ENCODE measurements around the gene POU2AF2. TPM values are rescaled to one million over a fixed set of nuclear protein-coding genes. Genes with fewer than 3 reads are reported as not detected.

Gene POU2AF2
- total RNA-seq, 1 experiment from 2014 or later = not detected

DNA sequence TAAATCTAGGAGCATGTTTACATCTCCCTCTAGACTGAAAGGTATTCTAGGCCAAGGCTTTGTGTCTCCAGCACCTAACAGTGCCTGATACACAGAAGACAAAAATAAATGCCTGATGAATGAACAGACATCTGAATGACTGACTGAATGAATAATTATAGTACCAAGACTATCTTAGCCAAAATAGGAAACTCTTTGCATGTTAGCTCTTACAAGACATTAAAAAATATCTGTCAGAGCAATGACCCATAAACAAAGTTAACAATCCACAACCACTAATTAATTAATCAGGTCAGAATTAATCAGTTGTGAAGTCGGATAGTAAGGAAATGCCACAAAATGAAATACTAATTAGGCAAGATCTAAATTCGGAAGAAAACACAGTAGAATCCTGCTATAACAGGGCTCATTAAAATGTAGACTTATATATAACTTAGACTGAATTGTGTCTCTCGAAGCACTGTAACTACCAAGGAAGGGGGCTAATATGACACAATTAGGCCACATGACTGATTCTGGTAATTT lies 45.5 kb upstream of the POU2AF2 start:
- Histone ChIP-seq H3K4me2 (ENCODE audit: insufficient read depth, insufficient read length, low read length) (no peak overlapping the region), H3K23ac (ENCODE audit: insufficient read length, low read depth, low read length) (no peak overlapping the region), H2AFZ (ENCODE audit: low read length) (no peak overlapping the region), H3K18ac (ENCODE audit: insufficient read length, low read depth, low read length) (no peak overlapping the region), H3K9ac (ENCODE audit: extremely low read depth, insufficient read length, low read length) (no peak overlapping the region), H2BK15ac (ENCODE audit: low read depth, low read length) (no peak overlapping the region), H3K79me1 (ENCODE audit: insufficient read depth, low read depth, low read length, poor library complexity, severe bottlenecking) (no peaks in the 10 kb centered on the region), H2BK120ac (ENCODE audit: low read depth, low read length, poor library complexity, severe bottlenecking) (no peak overlapping the region), H4K5ac (ENCODE audit: insufficient read length, low read depth, low read length) (no peak overlapping the region), H3K27me3 (ENCODE audit: insufficient read depth, low read length) (no peaks in the 10 kb centered on the region), H3K9me3 (ENCODE audit: control insufficient read depth, low read depth, low read length) (no peaks in the 10 kb centered on the region), H3K27ac (ENCODE audit: insufficient read length, low read depth, low read length) (no peak overlapping the region), H2BK12ac (ENCODE audit: insufficient read length, low read depth, low read length) (no peak overlapping the region), H3K4ac (ENCODE audit: low read depth, low read length) (no peak overlapping the region), H2AK5ac (ENCODE audit: insufficient read length, low read length) (no peak overlapping the region), H3K56ac (ENCODE audit: insufficient read length, low read depth, low read length) (no peak overlapping the region), H2BK5ac (ENCODE audit: insufficient read length, low read length) (no peak overlapping the region), H3K14ac (ENCODE audit: insufficient read depth, low read length) (no peak overlapping the region), H3K23me2 (ENCODE audit: insufficient read length, low read depth, low read length, poor library complexity, severe bottlenecking) (no peaks in the 10 kb centered on the region), H4K8ac (replicated peaks; ENCODE audit: insufficient read length, low read depth, low read length) (no peak overlapping the region), H3K79me2 (ENCODE audit: insufficient read depth, low read length) (no peaks in the 10 kb centered on the region), H4K91ac (ENCODE audit: insufficient read length, low read depth, low read length) (no peak overlapping the region), H2BK20ac (ENCODE audit: low read depth, low read length, poor library complexity, severe bottlenecking) (no peak overlapping the region), H4K20me1 (ENCODE audit: control insufficient read depth, insufficient read depth, insufficient read length) (no peaks in the 10 kb centered on the region), H3K4me1 (ENCODE audit: insufficient read depth, low read length) (no peaks in the 10 kb centered on the region), H3T11ph (ENCODE audit: low read length) (no peak overlapping the region)
- no peak overlapping the region for H3K27ac Mint-ChIP-seq
- H3K9me3 Mint-ChIP-seq = no peaks in the 10 kb centered on the region; a peak in 1 of 5 replicates
- H3K36me3 Mint-ChIP-seq (ENCODE audit: insufficient read depth in 1 of 3, low read depth in 3 of 3) = no peaks in the 10 kb centered on the region
- no peak overlapping the region for H3K4me3 Mint-ChIP-seq
- TF ChIP-seq, protein P1, sequence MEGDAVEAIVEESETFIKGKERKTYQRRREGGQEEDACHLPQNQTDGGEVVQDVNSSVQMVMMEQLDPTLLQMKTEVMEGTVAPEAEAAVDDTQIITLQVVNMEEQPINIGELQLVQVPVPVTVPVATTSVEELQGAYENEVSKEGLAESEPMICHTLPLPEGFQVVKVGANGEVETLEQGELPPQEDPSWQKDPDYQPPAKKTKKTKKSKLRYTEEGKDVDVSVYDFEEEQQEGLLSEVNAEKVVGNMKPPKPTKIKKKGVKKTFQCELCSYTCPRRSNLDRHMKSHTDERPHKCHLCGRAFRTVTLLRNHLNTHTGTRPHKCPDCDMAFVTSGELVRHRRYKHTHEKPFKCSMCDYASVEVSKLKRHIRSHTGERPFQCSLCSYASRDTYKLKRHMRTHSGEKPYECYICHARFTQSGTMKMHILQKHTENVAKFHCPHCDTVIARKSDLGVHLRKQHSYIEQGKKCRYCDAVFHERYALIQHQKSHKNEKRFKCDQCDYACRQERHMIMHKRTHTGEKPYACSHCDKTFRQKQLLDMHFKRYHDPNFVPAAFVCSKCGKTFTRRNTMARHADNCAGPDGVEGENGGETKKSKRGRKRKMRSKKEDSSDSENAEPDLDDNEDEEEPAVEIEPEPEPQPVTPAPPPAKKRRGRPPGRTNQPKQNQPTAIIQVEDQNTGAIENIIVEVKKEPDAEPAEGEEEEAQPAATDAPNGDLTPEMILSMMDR (conservative IDR thresholded peaks at IDR 0.05) = no peak
- no peaks in the 10 kb centered on the region for H3K27me3 Mint-ChIP-seq (ENCODE audit: low read depth)
- H3K4me1 Mint-ChIP-seq = 0 out of 4 replicates have a peak, but pooled peaks cover 0 to 2% of the 10 kb centered on the region in 2 experiments
- no peak for DNase-seq
- WGBS (ENCODE audit: extremely low coverage, insufficient read length, low lambda C conversion rate) = no CpG with 5 or more reads among the region's 3 CpGs

All from H9 (cell line).